ENCODE results near the gene SLC12A4. TPM values are rescaled to one million over a fixed set of nuclear protein-coding genes. Genes with fewer than 3 reads are reported as not detected.

Gene SLC12A4
- total and polyA plus RNA-seq, 2 of the 13 experiments (the other 11 are each of a cell fraction or from before 2014, with no cell fraction given): 65.1 to 84.3 TPM

- TF ChIP-seq TFDP1 (CRISPR knock-in tag; IDR thresholded peaks at IDR 0.05; ENCODE audit: borderline replicate concordance) (peak; percentile 86), PLRG1 (conservative IDR thresholded peaks at IDR 0.05) (no peak), ZNF530 (CRISPR knock-in tag; IDR thresholded peaks at IDR 0.05; ENCODE audit: low read depth) (no peak), ZBTB1 (CRISPR knock-in tag; IDR thresholded peaks at IDR 0.05; ENCODE audit: borderline replicate concordance) (no peak), POLR2AphosphoS2 (IDR thresholded peaks at IDR 0.05; ENCODE audit: low read depth, low read length) (no peak), ZNF207 (IDR thresholded peaks at IDR 0.05; ENCODE audit: borderline replicate concordance) (no peak), SATB2 (CRISPR knock-in tag; IDR thresholded peaks at IDR 0.05) (0 out of 2 replicates have a peak, but pooled peaks have one; percentile 50), PHF8 (CRISPR knock-in tag; IDR thresholded peaks at IDR 0.05) (peak; percentile 75), GATA4 (IDR thresholded peaks at IDR 0.05; ENCODE audit: borderline replicate concordance, low read depth) (no peak), GRHL1 (CRISPR knock-in tag; conservative IDR thresholded peaks at IDR 0.05) (no peak), ZNF570 (CRISPR knock-in tag; IDR thresholded peaks at IDR 0.05; ENCODE audit: borderline replicate concordance) (no peak), ZFP91 (CRISPR knock-in tag; IDR thresholded peaks at IDR 0.05; ENCODE audit: borderline replicate concordance) (peak; percentile 86), ARNT (IDR thresholded peaks at IDR 0.05) (no peak), NR2F6 (IDR thresholded peaks at IDR 0.05) (no peak), NR2F6 (CRISPR knock-in tag; IDR thresholded peaks at IDR 0.05) (peak; percentile 31; the same call in 1 of the 2 replicates), HHEX (CRISPR knock-in tag; IDR thresholded peaks at IDR 0.05) (no peak), ZNF143 (CRISPR knock-in tag; IDR thresholded peaks at IDR 0.05) (0 out of 2 replicates have a peak, but pooled peaks have one; percentile 34), ZBTB39 (CRISPR knock-in tag; IDR thresholded peaks at IDR 0.05) (peak; percentile 42; the same call in 1 of the 2 replicates), SIX1 (CRISPR knock-in tag; IDR thresholded peaks at IDR 0.05; ENCODE audit: borderline replicate concordance) (no peak), ZNF543 (CRISPR knock-in tag; IDR thresholded peaks at IDR 0.05) (peak; percentile 83), PRDM4 (CRISPR knock-in tag; IDR thresholded peaks at IDR 0.05; ENCODE audit: borderline replicate concordance) (no peak)
Observed at GRCh38 chr16:67993207-67994039, 25.0 kb upstream of the SLC12A4 start (continued).
